GM12878 (cell line): ENCODE measurements around the gene PDE6B. TPM values are rescaled to one million over a fixed set of nuclear protein-coding genes. Genes with fewer than 3 reads are reported as not detected.
A peak's percentile ranks its signal among the peaks of the same experiment; 100 is the strongest.

Source experiments
- ATF2 ChIP-seq: IDR thresholded peaks from 2 replicates; pipeline ENCODE4 v1.6.1; 2012; ENCODE audit warnings: low read length, inconsistent platforms
- BRCA1 ChIP-seq: IDR thresholded peaks from 2 replicates; pipeline ENCODE4 v1.6.1; 2011; ENCODE audit warnings: low read depth, low read length, improper control_type of control experiment
- CHD2 ChIP-seq: IDR thresholded peaks from 2 replicates; pipeline ENCODE4 v1.6.1; 2011; ENCODE audit warnings: low read depth, low read length, improper control_type of control experiment, borderline replicate concordance
- CHD4 ChIP-seq: fragments of 200-600 bp; sonication (generic); IDR thresholded peaks from 2 replicates; pipeline ENCODE4 v1.6.1; 2016; ENCODE audit warnings: mild to moderate bottlenecking
- CREM ChIP-seq: IDR thresholded peaks from 2 replicates; pipeline ENCODE4 v1.6.1; 2014; ENCODE audit warnings: antibody characterized with exemption, low read depth
- E2F8 ChIP-seq: fragments of 450-650 bp; IDR thresholded peaks from 2 replicates; pipeline ENCODE4 v1.6.1; 2018; ENCODE audit warnings: mild to moderate bottlenecking, low read depth, moderate library complexity; ENCODE audit not compliant: partially characterized antibody
- EED ChIP-seq: sonication (generic); IDR thresholded peaks from 2 replicates; pipeline ENCODE4 v1.6.1; 2016; ENCODE audit warnings: antibody characterized with exemption, low read depth
- ELK1 ChIP-seq: IDR thresholded peaks from 2 replicates; pipeline ENCODE4 v1.6.1; 2012; ENCODE audit warnings: low read depth, low read length, improper control_type of control experiment
- EZH2 ChIP-seq: IDR thresholded peaks from 2 replicates; pipeline ENCODE4 v1.6.1; 2012; ENCODE audit warnings: low read depth, mild to moderate bottlenecking, control low read depth, inconsistent platforms, low read length, borderline replicate concordance; ENCODE audit not compliant: control insufficient read depth
- FOXM1 ChIP-seq: IDR thresholded peaks from 2 replicates; pipeline ENCODE4 v1.6.1; 2012; ENCODE audit warnings: low read depth, mild to moderate bottlenecking, inconsistent platforms, low read length, moderate library complexity
- MTA2 ChIP-seq: fragments of 450-650 bp; IDR thresholded peaks from 2 replicates; pipeline ENCODE4 v1.6.1; 2016; ENCODE audit warnings: low read depth, mild to moderate bottlenecking, moderate library complexity
- MYB ChIP-seq: fragments of 150-350 bp; IDR thresholded peaks from 2 replicates; pipeline ENCODE4 v1.6.1; 2014; ENCODE audit warnings: mild to moderate bottlenecking, low read depth, low read length, borderline replicate concordance
- NR2C1 ChIP-seq: fragments of 450-650 bp; IDR thresholded peaks from 2 replicates; pipeline ENCODE4 v1.6.1; 2017; ENCODE audit warnings: antibody characterized with exemption, mild to moderate bottlenecking, moderate library complexity
- NR2C2 ChIP-seq: IDR thresholded peaks from 2 replicates; pipeline ENCODE4 v1.6.1; 2011; ENCODE audit warnings: borderline replicate concordance, low read depth; ENCODE audit not compliant: control insufficient read depth, insufficient read length
- PAX8 ChIP-seq: fragments of 450-650 bp; IDR thresholded peaks from 2 replicates; pipeline ENCODE4 v1.6.1; 2017; ENCODE audit warnings: mild to moderate bottlenecking, moderate library complexity
- PKNOX1 ChIP-seq: fragments of 450-650 bp; IDR thresholded peaks from 2 replicates; pipeline ENCODE4 v1.6.1; 2016; ENCODE audit warnings: mild to moderate bottlenecking
- POU2F2 ChIP-seq: IDR thresholded peaks from 3 replicates; pipeline ENCODE4 v1.6.1; 2011; ENCODE audit warnings: low read depth, mild to moderate bottlenecking, low read length, borderline replicate concordance
- SIX5 ChIP-seq: IDR thresholded peaks from 2 replicates; pipeline ENCODE4 v1.6.1; 2011; ENCODE audit warnings: mild to moderate bottlenecking, low read depth, low read length, moderate library complexity; ENCODE audit not compliant: severe bottlenecking
- SMAD1 ChIP-seq: fragments of 450-650 bp; IDR thresholded peaks from 2 replicates; pipeline ENCODE4 v1.6.1; 2018; ENCODE audit warnings: mild to moderate bottlenecking, low read depth; ENCODE audit not compliant: partially characterized antibody
- SMAD5 ChIP-seq: IDR thresholded peaks from 2 replicates; pipeline ENCODE4 v1.6.1; 2016; ENCODE audit warnings: antibody characterized with exemption, low read depth
- SREBF2 ChIP-seq: IDR thresholded peaks from 2 replicates; pipeline ENCODE4 v1.6.1; 2012; ENCODE audit warnings: mild to moderate bottlenecking, low read length
- YBX1 ChIP-seq: fragments of 450-650 bp; IDR thresholded peaks from 2 replicates; pipeline ENCODE4 v1.6.1; 2016; ENCODE audit warnings: antibody characterized with exemption
- ZZZ3 ChIP-seq: IDR thresholded peaks from 2 replicates; pipeline ENCODE4 v1.6.1; 2011; ENCODE audit warnings: low read depth; ENCODE audit not compliant: control insufficient read depth, insufficient read length
- polyA plus RNA-seq, 11 experiments: library from polyadenylated mRNA; depleted of rRNA in 4 of 11; unstranded in 6 of 11; stranded (reverse) in 5 of 11; fragments of >200 nt; fragmentation: Nextera tagmentation in 4 of 11; fragmentation: Illumina TruSeq in 1 of 11; extraction: Ambion mirVana in 4 of 11; extraction: Trizol in 1 of 11; gene quantifications; 1 replicate in 1 of 11; 2 replicates in 10 of 11; pipeline versions ENCODE4 v1.2.1 to v1.2.3, GENCODE V29; 2011 to 2016; ENCODE audit warnings: inconsistent platforms in 2 of 11, missing spikeins in 2 of 11, low read depth in 1 of 11
- total RNA-seq, 4 experiments: library from RNA; depleted of rRNA in 3 of 4; stranded (reverse); fragments of >200 nt in 3 of 4; fragmentation: Illumina TruSeq in 1 of 4; extraction: Trizol in 1 of 4; gene quantifications; 2 replicates each; pipeline versions ENCODE4 v1.2.1 to v1.2.3, GENCODE V29; 2013 to 2021
- TF ChIP-seq, protein P1 (sequence below): fragments of 150-350 bp; IDR thresholded peaks from 2 replicates; pipeline ENCODE4 v1.6.1; 2014; ENCODE audit warnings: mild to moderate bottlenecking, low read depth, low read length

Gene PDE6B
- total and polyA plus RNA-seq, 10 of the 15 experiments (the other 5 are each of a cell fraction or from before 2014, with no cell fraction given) = 2.6 to 6.4 (median 3.8) TPM

DNA sequence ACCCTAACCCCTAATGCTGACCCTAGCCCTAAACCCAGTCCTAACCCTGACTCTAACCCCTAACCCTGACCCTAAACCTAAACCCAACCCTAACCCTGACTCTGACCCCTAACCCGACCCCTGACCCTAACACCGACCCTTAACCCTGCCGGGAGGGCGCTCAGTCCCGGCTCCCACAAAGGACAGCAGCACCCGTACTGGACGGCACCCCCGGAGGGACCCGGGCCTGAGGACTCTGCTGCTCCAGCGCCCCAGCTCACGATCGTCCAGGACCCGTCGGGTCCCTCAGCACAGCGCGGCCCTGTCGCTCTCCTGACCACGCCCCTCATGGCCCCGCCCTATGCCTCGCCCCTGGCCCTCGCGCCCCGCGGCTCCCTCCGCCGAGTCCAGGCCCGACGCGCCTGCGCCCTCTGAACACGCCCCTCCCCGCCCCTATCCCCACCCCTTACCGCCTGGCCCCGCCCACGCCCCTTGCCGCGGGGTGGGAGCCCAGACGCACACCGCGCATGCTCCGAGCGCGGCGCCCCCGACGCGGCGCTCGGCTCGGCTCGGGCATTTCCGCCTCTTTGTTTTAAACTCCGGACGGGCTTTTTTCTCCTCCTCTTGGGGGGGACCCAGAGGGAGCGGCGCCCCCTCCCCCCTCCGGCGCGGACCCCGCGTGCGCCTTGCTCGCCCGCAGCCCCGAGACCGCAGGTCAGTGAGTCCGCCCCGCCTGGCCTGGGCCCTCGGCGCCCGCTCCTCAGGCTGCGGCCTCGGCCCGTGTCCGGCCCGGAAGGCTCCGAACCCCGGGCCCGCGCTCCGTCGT, 80.1 kb downstream of the PDE6B start, which contains the start of gene PCGF3 (continued):
- TF ChIP-seq ATF2 (no peak), ZZZ3 (no peak), BRCA1 (no peak), SMAD5 (no peak), NR2C2 (no peak), CREM (no peak), CHD2 (no peak), YBX1 (no peak), POU2F2 (no peak), PAX8 (no peak), FOXM1 (no peak), SMAD1 (no peak), SIX5 (no peak), EZH2 (no peak), E2F8 (no peak), MYB (no peak), SREBF2 (no peak), MTA2 (peak; percentile 71), ELK1 (no peak), PKNOX1 (peak; percentile 96), CHD4 (no peak), NR2C1 (peak; percentile 93), EED (no peak)
- TF ChIP-seq, protein P1, sequence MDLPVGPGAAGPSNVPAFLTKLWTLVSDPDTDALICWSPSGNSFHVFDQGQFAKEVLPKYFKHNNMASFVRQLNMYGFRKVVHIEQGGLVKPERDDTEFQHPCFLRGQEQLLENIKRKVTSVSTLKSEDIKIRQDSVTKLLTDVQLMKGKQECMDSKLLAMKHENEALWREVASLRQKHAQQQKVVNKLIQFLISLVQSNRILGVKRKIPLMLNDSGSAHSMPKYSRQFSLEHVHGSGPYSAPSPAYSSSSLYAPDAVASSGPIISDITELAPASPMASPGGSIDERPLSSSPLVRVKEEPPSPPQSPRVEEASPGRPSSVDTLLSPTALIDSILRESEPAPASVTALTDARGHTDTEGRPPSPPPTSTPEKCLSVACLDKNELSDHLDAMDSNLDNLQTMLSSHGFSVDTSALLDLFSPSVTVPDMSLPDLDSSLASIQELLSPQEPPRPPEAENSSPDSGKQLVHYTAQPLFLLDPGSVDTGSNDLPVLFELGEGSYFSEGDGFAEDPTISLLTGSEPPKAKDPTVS = no peak
